HepG2 (cell line): Measurements from ENCODE around the gene LMOD1. TPM values are rescaled to one million over a fixed set of nuclear protein-coding genes. Genes with fewer than 3 reads are reported as not detected.
A peak's percentile ranks its signal among the peaks of the same experiment; 100 is the strongest.

Experiments used
- ATAC-seq: fragments of 200-7000 bp; cut with Tn5 transposase; 3 replicates; pipeline ENCODE4 v1.9.1; 2020; ENCODE audit warnings: mild to moderate bottlenecking, moderate library complexity
- BruUV-seq: library from RNA; stranded (reverse); fragments of 400-500 nt; replicated peaks from 2 replicates; lab custom pipeline; 2021; lab: Mats Ljungman, UMichigan
- CTCF ChIA-PET: fragments of 300-600 bp; formaldehyde crosslinking; extraction: SDS; loops from one replicate; lab custom pipeline; 2021; ENCODE audit warnings: low total read pairs, inconsistent platforms, low intra/inter-chr PET ratio; lab: Yijun Ruan, JAX
- POLR2A ChIA-PET: fragments of 350-600 bp; sonication (Branson Sonifier 250); formaldehyde crosslinking; loops from one replicate; lab custom pipeline; 2020; ENCODE audit warnings: antibody characterized with exemption, inconsistent platforms; lab: Yijun Ruan, JAX
- DNase-seq: peaks from one replicate; pipeline ENCODE4 v3.0.0-alpha.2; 2015; ENCODE audit warnings: low spot score
- FAIRE-seq: peaks from 3 replicates; lab custom pipeline; 2011; peaks lifted over from hg19 to GRCh38; lab: Jason Lieb, UNC
- H2AFZ ChIP-seq: one replicate; pipeline ENCODE4 v1.6.1; 2011; ENCODE audit warnings: low read length, inconsistent platforms
- H3K27ac ChIP-seq: fragments of 300-600 bp; 3 replicates; pipeline ENCODE4 v1.8.0; 2011; ENCODE audit warnings: mixed run types, mild to moderate bottlenecking, mixed read lengths, low read length, inconsistent platforms; ENCODE audit not compliant: insufficient read depth; ENCODE audit errors: extremely low read length
- H3K27me3 ChIP-seq, 2 experiments: fragments of 200-600 bp in 1 of 2; 2 replicates in 1 of 2; 3 replicates in 1 of 2; pipeline versions ENCODE4 v1.6.0 to v1.8.0; 2011; ENCODE audit warnings: low read length in 2 of 2, mild to moderate bottlenecking in 2 of 2, moderate library complexity in 2 of 2, inconsistent platforms in 1 of 2; ENCODE audit not compliant: insufficient read depth in 2 of 2, control insufficient read depth in 1 of 2
- H3K36me3 ChIP-seq, 2 experiments: fragments of 200-600 bp in 1 of 2; replicated peaks in 1 of 2; 2 replicates in 1 of 2; 3 replicates in 1 of 2; pipeline versions ENCODE4 v1.5.1 to v1.8.0; 2011; ENCODE audit warnings: low read length in 2 of 2, inconsistent platforms in 1 of 2; ENCODE audit not compliant: insufficient read depth in 2 of 2, control insufficient read depth in 1 of 2
- H3K4me1 ChIP-seq: 2 replicates; pipeline ENCODE4 v1.5.1; 2012; ENCODE audit warnings: low read length, inconsistent platforms; ENCODE audit not compliant: insufficient read depth
- H3K4me2 ChIP-seq: 2 replicates; pipeline ENCODE4 v1.6.0; 2011; ENCODE audit warnings: low read depth, low read length, inconsistent platforms
- H3K4me3 ChIP-seq, 3 experiments: fragments of 200-600 bp in 1 of 3; sonication (generic), shearing (Covaris generic) in 1 of 3; replicated peaks in 1 of 3; 2 replicates each; pipeline ENCODE4 v1.5.1; 2011 to 2016; ENCODE audit warnings: low read length in 3 of 3, inconsistent platforms in 2 of 3, low read depth in 2 of 3, mild to moderate bottlenecking in 2 of 3, control low read depth in 1 of 3, mixed read lengths in 1 of 3; ENCODE audit not compliant: insufficient read depth in 1 of 3
- H3K79me2 ChIP-seq: one replicate; pipeline ENCODE4 v1.6.1; 2011; ENCODE audit warnings: low read length, inconsistent platforms; ENCODE audit not compliant: insufficient read depth
- H3K9ac ChIP-seq: 2 replicates; pipeline ENCODE4 v1.6.0; 2011; ENCODE audit warnings: mild to moderate bottlenecking, low read depth, low read length, inconsistent platforms; ENCODE audit not compliant: insufficient read depth
- H3K9me3 ChIP-seq: 2 replicates; pipeline ENCODE4 v1.5.1; 2012; ENCODE audit warnings: mild to moderate bottlenecking, low read length
- H4K20me1 ChIP-seq: 2 replicates; pipeline ENCODE4 v1.6.0; 2011; ENCODE audit warnings: inconsistent platforms, mild to moderate bottlenecking, low read length, moderate library complexity; ENCODE audit not compliant: insufficient read depth
- BATF2 ChIP-seq: sonication (generic); formaldehyde crosslinking; IDR thresholded peaks from 2 replicates; pipeline ENCODE4 v1.8.0; 2022; ENCODE audit warnings: mild to moderate bottlenecking, missing genetic modification reagents, moderate library complexity
- BRD4 ChIP-seq: sonication (generic); formaldehyde crosslinking; IDR thresholded peaks from 2 replicates; pipeline ENCODE4 v1.4.0; 2020; ENCODE audit warnings: missing genetic modification reagents
- FOXP4 ChIP-seq: sonication (generic); formaldehyde crosslinking; IDR thresholded peaks from 2 replicates; pipeline ENCODE4 v1.4.0; 2020; ENCODE audit warnings: missing genetic modification reagents
- GLMP ChIP-seq: sonication (generic); formaldehyde crosslinking; IDR thresholded peaks from 2 replicates; pipeline ENCODE4 v1.9.0; 2021; ENCODE audit warnings: missing genetic modification reagents, mild to moderate bottlenecking, borderline replicate concordance
- MAFF ChIP-seq: IDR thresholded peaks from 2 replicates; pipeline ENCODE4 v1.6.1; 2011; ENCODE audit warnings: low read depth, low read length, improper control_type of control experiment
- MAFK ChIP-seq, 2 experiments: IDR thresholded peaks in 1 of 2; conservative IDR thresholded peaks in 1 of 2; 2 replicates each; pipeline ENCODE4 v1.6.1; 2011; ENCODE audit warnings: improper control_type of control experiment in 2 of 2, low read length in 2 of 2
- NFE2L2 ChIP-seq: fragments of 150-350 bp; IDR thresholded peaks from 2 replicates; pipeline ENCODE4 v1.6.1; 2014; ENCODE audit warnings: low read length
- POGK ChIP-seq: sonication (generic); formaldehyde crosslinking; conservative IDR thresholded peaks from 2 replicates; pipeline ENCODE4 v1.8.0; 2022; ENCODE audit warnings: mild to moderate bottlenecking, moderate library complexity, missing genetic modification reagents
- PRPF4 ChIP-seq: fragments of 200-400 bp; formaldehyde crosslinking; IDR thresholded peaks from 2 replicates; pipeline ENCODE4 v1.6.1; 2016; ENCODE audit warnings: low read length, low read depth; ENCODE audit not compliant: poor library complexity, severe bottlenecking
- RFX5 ChIP-seq: IDR thresholded peaks from 2 replicates; pipeline ENCODE4 v1.6.1; 2011; ENCODE audit warnings: low read depth, low read length, improper control_type of control experiment
- ZNF333 ChIP-seq: sonication (generic); formaldehyde crosslinking; IDR thresholded peaks from 2 replicates; pipeline ENCODE4 v1.4.0; 2020; ENCODE audit warnings: mild to moderate bottlenecking, missing genetic modification reagents, borderline replicate concordance
- ZNF737 ChIP-seq: sonication (generic); formaldehyde crosslinking; IDR thresholded peaks from 2 replicates; pipeline ENCODE4 v1.5.0; 2020; ENCODE audit warnings: missing genetic modification reagents, mild to moderate bottlenecking, borderline replicate concordance
- WGBS: methylation state at CpG from one replicate; pipeline ENCODE4 v1.1.6; 2017; ENCODE audit warnings: low lambda C conversion rate; 5-methylcytosine and 5-hydroxymethylcytosine counted together
- in situ Hi-C: cut with HindIII; loops from 2 replicates; pipeline ENCODE4 v1.10.0; 2017; ENCODE audit warnings: low pct_unique_long_range_greater_than_20kb; ENCODE audit not compliant: extremely low pct_ligation_motif_present
- intact Hi-C: fragments of 100-400 bp; cut with micrococcal nuclease; formaldehyde crosslinking; loops from one replicate; pipeline ENCODE4 v1.10.0; 2022; ENCODE audit not compliant: unreplicated experiment
- polyA plus RNA-seq, 8 experiments: library from polyadenylated mRNA; depleted of rRNA in 3 of 8; stranded (reverse) in 7 of 8; unstranded in 1 of 8; fragments of >200 nt; fragmentation: Illumina TruSeq in 4 of 8; extraction: Trizol in 4 of 8; gene quantifications; 2 replicates each; pipeline versions ENCODE4 v1.2.1 to v1.2.3, GENCODE V29; 2011 to 2016; ENCODE audit warnings: low read depth in 4 of 8, missing spikeins in 1 of 8, mixed read lengths in 1 of 8; ENCODE audit not compliant: insufficient read depth in 1 of 8
- total RNA-seq, 5 experiments: library from RNA; depleted of rRNA; stranded (reverse); fragments of >200 nt; fragmentation: Illumina TruSeq; extraction: Trizol; gene quantifications; 2 replicates each; pipeline ENCODE4 v1.2.3, GENCODE V29; 2016; ENCODE audit warnings: low read depth in 1 of 5

LMOD1 gene
- total and polyA plus RNA-seq, 2 of the 13 experiments (the other 11 are each of a cell fraction or from before 2014, with no cell fraction given) = not detected

GRCh38 chr1:201984446-201984845 lies 38.1 kb upstream of the LMOD1 start:
- Histone ChIP-seq H3K4me2 (peak overlapping the region; percentile 92), H3K4me3 (no peak overlapping the region; a peak in 2 of 6 replicates), H3K36me3 (peaks cover 4 to 16% of the 10 kb centered on the region in 2 experiments; a peak in 3 of 5 replicates), H4K20me1 (no peaks in the 10 kb centered on the region)
- ATAC-seq (no peak), DNase-seq (no peak), FAIRE-seq (no peak)
- in situ Hi-C loops = no loop called here
- TF ChIP-seq NFE2L2 (0 out of 2 replicates have a peak, but pooled peaks have one; percentile 6), BRD4 (no peak), GLMP (CRISPR knock-in tag) (no peak), MAFF (peak; percentile 99), MAFK (conservative IDR thresholded peaks at IDR 0.05 in 1 of 2, IDR thresholded peaks at IDR 0.05 in 1 of 2; ENCODE audit: low read length in 2 of 2) (peak; percentile 97 to 99), RFX5 (0 out of 2 replicates have a peak, but pooled peaks have one; percentile 8)
- TF ChIP-seq, all 625 proteins: peak for 4
- intact Hi-C loops = loop anchor here (5.0 kb wide), 1 partner anchor 97 kb away; the partner anchor contains the start of gene SHISA4
- ChIA-PET POLR2A (no interaction called here), CTCF (no interaction called here)
- Histone ChIP-seq H3K4me1 (peaks cover 26% of the 10 kb centered on the region), H3K9me3 (no peaks in the 10 kb centered on the region), H3K79me2 (peaks cover 30% of the 10 kb centered on the region), H3K27me3 (no peaks in the 10 kb centered on the region), H2AFZ (no peak overlapping the region), H3K9ac (no peak overlapping the region), H3K27ac (no peak overlapping the region)
- BruUV-seq = no TSS peak
- 94% methylated on average over 3 of the region's 3 CpGs for WGBS

- intact Hi-C loops (loop anchor here (5.0 kb wide), 1 partner anchor 96 kb away; the partner anchor contains the start of gene SHISA4), in situ Hi-C loops (no loop called here)
- BruUV-seq = no TSS peak
- Histone ChIP-seq H3K27ac (peak overlapping the region; percentile 81), H2AFZ (peak overlapping the region; percentile 75), H4K20me1 (no peaks in the 10 kb centered on the region), H3K9me3 (no peaks in the 10 kb centered on the region), H3K4me1 (peaks cover 26% of the 10 kb centered on the region), H3K9ac (peak overlapping the region; percentile 93), H3K4me3 (peak overlapping the region; percentile 74 to 91 (median 79)), H3K79me2 (peaks cover 30% of the 10 kb centered on the region), H3K27me3 (no peaks in the 10 kb centered on the region), H3K36me3 (peaks cover 0 to 6% of the 10 kb centered on the region in 2 experiments; a peak in 1 of 5 replicates), H3K4me2 (peak overlapping the region; percentile 92)
- WGBS = 2% methylated on average over 11 of the region's 11 CpGs
- DNase-seq = peak; percentile 61
- peak; percentile 4 for FAIRE-seq
- POLR2A ChIA-PET = interaction anchor here (0.6 to 1.9 kb wide), 7 partner anchors 16 to 102 kb away, joined by 3 to 7 read pairs (median 5); partner anchors contain the start of genes ELF3 and TIMM17A
- ATAC-seq = no peak
- CTCF ChIA-PET = no interaction called here
- TF ChIP-seq BATF2 (CRISPR knock-in tag) (no peak), ZNF737 (CRISPR knock-in tag) (no peak), FOXP4 (no peak), POGK (CRISPR knock-in tag) (no peak), PRPF4 (no peak), ZNF333 (CRISPR knock-in tag) (0 out of 2 replicates have a peak, but pooled peaks have one; percentile 52)
These were observed 37.0 kb upstream of the LMOD1 start for GRCh38 chr1:201983380-201983805.
